Upper lobe of left lung (tissue), 4 donors: ENCODE data around the gene GJB4.

Experiments
- POLR2AphosphoS5 ChIP-seq, 2 donors: sonication (generic); formaldehyde crosslinking; IDR thresholded peaks; one replicate each; pipeline ENCODE4 v1.5.1; 2017; ENCODE audit warnings: antibody characterized with exemption in 2 of 2
- TF ChIP-seq, protein P1 (sequence below), 6 experiments: fragments of 450-650 bp in 4 of 6; fragments of 200-600 bp in 2 of 6; sonication (generic) in 2 of 6; IDR thresholded peaks; one replicate each; pipeline ENCODE4 v1.5.1; 2016 to 2019; ENCODE audit warnings: antibody characterized with exemption in 6 of 6

DNA sequence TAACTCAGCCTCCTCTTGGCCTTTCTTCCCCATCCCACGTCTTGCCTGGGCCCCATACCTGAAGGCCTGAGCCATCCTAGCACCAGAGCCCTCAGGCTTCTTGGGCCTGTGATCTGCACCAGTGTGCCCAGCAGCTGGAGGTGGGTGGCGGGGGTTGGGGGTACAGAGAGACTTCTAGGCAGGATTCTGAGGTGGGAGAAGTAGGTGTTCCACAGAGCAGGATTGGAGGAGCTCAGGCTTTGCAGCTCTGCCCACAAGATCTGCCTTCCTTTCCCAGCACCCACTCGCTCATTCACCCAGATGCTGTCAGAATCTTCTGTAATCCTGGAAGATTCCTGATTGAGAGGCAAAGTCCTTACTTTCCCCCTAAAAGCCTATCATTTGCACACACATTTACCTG, 14.7 kb upstream of the GJB4 start:
- TF ChIP-seq, protein P1, sequence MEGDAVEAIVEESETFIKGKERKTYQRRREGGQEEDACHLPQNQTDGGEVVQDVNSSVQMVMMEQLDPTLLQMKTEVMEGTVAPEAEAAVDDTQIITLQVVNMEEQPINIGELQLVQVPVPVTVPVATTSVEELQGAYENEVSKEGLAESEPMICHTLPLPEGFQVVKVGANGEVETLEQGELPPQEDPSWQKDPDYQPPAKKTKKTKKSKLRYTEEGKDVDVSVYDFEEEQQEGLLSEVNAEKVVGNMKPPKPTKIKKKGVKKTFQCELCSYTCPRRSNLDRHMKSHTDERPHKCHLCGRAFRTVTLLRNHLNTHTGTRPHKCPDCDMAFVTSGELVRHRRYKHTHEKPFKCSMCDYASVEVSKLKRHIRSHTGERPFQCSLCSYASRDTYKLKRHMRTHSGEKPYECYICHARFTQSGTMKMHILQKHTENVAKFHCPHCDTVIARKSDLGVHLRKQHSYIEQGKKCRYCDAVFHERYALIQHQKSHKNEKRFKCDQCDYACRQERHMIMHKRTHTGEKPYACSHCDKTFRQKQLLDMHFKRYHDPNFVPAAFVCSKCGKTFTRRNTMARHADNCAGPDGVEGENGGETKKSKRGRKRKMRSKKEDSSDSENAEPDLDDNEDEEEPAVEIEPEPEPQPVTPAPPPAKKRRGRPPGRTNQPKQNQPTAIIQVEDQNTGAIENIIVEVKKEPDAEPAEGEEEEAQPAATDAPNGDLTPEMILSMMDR (IDR thresholded peaks at IDR 0.05) = no peak
- TF ChIP-seq POLR2AphosphoS5 (IDR thresholded peaks at IDR 0.05) = no peak
